GM19351 (cell line): Measurements from ENCODE around the gene GYS1.
"Not testable (repeated sequence)": the region's sequence is repeated elsewhere in the genome, so short reads cannot be mapped to it uniquely, and the experiment has no call there.

Experiments used
- ATAC-seq: cut with Tn5 transposase; IDR thresholded peaks from one replicate; pipeline ENCODE4 v1.9.1; 2021; ENCODE audit warnings: mild to moderate bottlenecking, moderate library complexity; ENCODE audit not compliant: unreplicated experiment

Gene GYS1

DNA sequence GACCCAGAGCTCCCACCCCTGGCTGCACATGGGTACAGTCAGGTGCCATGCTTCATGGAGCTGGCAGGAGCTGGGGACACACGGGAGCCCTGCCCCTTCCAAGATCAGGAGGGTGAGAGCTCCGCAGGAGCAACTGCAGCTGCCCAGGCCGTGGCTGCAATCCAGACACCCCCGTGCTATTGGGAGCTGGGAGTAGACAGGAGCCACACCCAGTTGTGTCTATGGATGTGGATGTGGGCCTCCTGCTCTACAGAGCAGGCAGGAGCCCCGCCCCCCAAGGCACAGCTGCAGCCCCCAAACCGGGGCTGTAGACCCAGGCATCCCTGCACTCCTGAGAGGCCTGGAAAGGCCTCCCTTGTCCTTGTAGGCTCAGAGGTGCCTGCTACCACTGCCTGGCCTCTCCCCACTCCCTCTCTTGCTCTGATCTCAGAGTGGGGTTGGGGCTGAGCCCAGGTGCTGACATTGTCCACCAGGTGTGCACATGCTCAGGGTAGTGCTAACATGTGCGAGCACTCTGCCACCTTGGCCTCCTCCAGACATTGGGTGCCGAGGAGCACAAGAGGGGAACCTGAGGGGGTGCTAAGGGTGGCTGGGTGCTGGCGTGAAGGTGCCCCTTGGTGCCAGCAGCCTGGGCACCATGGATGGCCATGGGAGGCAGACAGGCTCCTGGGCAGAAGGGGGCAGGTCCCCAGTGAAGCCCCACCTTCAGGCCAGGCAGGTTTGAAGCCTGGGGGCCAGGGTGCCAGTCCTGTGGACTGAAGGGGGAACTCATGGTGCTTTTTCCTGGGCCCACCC, 46.4 kb downstream of the GYS1 start:
- ATAC-seq = no peak

DNA sequence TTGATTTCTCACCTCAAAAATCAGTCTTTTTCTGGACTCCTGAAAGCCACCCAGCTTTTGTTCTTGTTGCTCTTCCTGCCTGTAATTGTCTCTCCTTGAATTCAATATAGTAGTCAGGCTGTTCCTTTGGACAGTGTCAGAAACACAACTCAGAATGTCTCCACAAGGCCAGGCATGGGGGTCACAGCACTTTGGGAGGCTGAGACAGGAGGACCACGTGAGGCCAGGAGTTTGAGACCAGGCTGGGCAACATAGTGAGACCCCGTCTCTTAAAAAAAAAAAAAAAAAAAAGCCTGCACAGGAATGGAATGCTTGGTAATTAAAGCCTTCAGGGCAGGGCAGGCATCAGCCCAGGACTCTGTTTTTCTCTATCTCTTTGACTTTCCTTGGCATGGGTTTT, 47.3 kb downstream of the GYS1 start:
- no peak for ATAC-seq

DNA sequence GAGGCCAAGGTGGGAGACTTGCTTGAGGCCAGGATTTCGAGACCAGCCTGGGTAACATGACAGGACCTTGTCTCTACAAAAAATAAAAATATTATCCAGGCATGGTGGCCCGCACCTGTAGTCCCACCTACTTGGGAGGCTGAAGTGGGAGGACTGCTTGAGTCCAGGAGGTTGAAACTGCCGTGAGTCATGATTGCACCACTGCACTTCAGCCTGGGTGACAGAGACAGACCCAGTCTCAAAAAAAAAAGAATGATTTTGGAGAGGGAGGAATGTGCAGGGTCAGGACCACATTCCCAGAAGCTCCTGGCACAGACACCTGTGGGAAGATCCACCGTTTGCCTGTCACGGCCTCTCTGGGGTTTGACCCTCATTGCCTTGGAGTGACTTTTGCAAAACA, 47.7 kb downstream of the GYS1 start:
- ATAC-seq = no peak

DNA sequence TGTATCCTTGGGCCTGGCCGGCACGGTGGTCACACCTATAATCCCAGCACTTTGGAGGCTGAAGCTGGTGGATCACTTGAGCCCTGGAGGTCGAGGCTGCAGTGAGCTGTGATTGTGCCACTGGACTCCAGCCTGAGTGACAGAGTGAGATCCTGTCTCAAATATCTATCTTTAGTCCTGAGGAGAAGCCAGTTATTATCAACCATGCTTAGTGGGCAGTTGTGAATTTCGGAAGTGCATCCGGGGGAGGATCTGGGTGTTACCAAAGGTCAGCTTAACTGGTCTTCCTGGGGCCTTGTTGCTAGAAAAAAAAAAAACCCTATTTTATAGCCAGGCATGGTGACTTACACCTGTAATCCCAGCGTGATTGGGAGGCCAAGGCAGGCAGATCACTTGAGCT, 50.0 kb downstream of the GYS1 start:
- no peak for ATAC-seq

DNA sequence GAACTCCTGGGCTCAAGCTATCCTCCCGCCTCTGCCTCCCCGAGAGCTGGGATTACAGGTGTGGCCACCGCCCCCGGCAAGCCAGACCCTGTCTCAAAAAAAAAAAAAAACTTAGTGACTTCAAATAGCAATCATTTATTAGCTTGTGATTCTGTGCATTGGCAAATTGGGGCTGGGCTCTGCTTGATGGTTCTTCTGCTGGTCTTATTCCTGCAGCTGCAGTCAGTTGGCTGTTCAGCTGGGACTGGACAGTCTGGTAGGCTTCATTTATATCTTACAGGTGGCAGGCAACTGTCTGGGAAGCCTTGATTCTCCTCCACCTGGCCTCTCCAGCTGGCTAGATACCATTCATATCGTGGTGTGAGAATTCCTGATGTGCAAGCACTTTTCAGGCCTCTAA, 52.2 kb downstream of the GYS1 start:
- ATAC-seq = no peak

DNA sequence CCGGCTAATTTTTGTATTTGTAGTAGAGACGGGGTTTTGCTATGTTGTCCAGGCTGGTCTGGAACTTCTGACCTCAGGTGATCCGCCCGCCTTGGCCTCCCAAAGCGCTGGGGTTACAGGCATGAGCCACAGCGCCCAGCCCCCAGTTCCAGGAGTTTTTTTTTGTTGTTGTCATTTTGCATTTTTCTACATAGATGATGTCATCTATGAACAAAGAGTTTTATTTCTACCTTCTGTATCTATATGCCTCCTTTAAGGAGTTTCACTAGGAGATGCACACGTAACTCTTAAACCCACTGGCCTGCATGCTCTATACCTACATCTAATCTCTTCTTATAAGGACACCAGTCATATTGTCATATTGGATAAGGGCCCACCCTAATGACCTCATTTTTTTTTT, 54.9 kb downstream of the GYS1 start:
- ATAC-seq = no peak

DNA sequence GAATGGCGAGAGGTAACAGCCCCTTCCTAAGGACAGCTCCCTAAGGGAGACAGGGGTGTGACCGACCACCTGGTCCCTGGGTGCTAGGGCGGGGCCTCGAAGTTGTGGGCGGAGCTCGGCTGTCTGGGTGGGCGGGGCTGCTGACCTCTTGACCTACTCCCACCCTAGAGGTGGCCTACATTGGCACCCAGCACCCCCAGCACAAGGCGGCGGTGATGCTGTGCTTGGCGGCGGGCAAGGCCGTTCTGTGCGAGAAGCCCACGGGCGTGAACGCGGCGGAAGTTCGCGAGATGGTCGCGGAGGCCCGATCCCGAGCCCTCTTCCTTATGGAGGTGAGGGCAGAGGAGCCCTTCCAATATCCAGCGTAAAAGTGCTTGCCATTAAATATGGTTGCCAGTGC, 57.2 kb downstream of the GYS1 start:
- no peak for ATAC-seq

DNA sequence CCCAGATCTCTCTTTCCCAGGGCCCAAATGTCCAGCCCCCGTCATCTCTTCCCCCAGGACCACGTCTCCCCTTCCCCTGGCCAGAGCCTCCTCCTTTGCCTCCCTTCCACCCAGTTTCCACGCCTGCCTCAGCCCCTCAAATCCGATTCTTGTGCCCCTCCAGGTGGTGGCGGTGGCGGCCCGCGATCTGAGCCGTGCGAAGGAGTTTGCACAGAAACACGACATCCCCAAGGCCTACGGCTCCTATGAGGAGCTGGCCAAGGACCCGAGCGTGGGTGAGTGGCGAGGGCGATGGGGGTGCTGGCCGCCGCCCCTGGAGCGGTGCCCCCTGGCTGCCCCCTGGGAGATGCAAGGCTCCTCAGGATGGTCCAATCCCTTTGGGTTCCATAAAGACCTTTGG, 58.3 kb downstream of the GYS1 start:
- ATAC-seq = no peak

DNA sequence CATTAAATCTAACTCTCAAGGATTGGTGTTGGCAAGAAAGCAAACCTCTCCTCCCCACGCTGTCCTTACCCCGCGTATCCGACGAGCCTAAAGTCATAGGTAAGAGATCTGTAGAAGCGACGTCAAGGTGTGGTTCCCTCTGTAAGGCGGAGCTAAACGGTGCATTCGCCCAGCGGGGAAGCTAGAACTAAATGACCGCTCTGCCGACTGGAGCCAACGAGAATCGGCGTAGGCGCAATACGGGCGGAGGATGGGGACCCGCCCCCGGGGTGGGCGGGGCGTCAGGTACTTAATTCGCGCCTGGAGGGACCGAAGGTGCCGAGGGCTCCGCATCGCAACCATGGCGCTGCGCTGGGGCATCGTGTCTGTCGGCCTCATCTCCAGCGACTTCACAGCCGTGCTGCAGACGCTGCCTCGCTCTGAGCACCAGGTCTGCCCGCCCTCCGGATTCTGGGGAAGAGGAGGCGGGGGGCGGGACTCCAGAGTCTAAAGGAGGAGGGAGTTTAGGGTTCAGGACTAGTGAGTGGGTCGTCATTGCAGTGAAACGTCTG, 59.7 kb downstream of the GYS1 start, which contains the start of gene DHDH:
TSS of gene DHDH (plus strand) at position 318 of the 551 bp plus-strand sequence. CDS start at position 341, 23 bp downstream.
- no peak for ATAC-seq

DNA sequence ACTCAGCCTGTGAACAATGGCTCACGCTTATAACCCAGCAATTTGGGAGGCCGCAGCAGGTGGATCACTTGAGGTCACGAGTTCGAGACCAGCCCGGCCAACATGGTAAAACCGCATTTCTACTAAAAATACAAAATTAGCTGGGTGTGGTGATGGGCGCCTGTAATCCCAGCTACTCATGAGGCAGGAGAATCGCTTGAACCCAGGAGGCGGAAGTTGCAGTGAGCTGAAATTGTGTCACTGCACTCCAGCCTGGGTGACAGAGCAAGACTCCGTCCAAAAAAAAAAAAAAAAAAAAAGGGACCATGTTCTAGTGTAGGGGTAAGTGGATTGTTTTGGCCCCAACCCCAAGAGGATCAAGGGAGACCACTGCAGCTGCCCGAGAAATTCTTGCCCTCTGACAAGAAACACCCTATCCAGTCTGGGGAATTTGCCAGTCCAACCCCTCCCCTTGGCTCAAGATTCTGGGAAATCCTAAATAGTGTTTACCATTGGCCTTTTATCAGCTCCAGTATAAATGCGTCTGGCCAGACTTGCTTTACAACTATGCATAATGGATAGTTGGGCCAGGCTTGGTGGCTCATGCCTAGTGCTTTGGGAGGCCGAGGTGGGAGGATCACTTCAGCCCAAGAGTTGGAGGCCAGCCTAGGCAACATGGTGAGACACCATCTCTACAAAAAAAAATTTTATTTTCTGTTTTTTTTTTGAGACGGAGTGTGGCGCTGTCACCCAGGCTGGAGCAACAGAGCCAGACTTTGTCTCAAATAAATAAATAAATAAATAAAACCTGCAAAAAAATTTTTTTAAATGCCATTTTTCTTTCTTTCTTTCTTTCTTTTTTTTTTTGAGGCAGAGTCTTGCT, 64.7 kb downstream of the GYS1 start:
- ATAC-seq = no peak

DNA sequence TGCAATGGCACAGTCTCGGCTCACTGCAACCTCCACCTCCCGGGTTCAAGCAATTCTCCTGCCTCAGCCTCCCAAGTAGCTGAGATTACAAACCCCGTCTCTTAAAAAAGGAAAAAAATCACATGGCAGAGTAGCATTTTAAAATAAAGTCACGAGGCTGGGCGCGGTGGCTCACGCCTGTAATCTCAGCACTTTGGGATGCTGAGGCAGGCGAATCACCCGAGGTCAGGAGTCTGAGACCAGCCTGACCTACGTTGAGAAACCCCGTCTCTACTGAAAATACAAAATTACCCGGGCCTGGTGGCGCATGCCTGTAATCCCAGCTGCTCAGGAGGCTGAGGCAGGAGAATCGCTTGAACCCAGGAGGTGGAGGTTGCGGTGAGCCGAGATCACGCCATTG, 65.4 kb downstream of the GYS1 start:
- not testable (repeated sequence) for ATAC-seq

DNA sequence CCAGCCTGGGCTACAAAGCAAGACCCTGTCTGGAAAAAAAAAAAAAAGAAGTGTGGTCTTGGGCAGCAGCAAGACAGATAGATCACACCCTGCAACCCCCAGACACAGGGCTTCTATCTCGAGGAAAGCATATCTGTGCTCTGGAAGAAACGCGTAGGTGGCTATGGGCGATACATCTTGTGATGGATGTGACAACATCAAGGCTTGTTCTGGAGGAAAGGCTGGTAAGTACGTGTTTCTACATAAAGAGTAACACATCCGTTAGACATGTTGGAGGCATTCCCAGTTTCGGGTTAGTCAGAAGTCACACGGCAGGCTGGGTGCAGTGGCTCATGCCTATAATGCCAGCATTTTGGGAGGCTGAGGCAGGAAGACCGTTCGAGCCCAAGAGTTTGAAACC, 66.2 kb downstream of the GYS1 start:
- ATAC-seq = no peak

DNA sequence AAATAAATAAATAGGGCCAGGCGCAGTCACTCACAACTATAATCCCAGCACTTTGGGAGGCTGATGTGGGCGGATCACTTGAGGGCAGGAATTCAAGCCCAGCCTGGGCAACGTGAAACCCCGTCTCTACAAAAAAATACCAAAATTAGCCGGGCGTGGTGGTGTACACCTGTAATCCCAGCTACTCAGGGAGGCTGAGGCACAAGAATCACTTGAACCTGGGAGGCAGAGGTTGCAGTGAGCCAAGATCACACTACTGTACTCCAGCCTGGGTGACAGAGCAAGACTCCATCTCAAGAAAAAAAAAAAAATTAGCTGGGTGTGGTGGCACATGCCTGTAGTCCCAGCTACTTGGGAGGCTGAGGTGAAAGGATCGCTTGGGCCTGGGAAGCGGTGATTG, 67.2 kb downstream of the GYS1 start:
- not testable (repeated sequence) for ATAC-seq

DNA sequence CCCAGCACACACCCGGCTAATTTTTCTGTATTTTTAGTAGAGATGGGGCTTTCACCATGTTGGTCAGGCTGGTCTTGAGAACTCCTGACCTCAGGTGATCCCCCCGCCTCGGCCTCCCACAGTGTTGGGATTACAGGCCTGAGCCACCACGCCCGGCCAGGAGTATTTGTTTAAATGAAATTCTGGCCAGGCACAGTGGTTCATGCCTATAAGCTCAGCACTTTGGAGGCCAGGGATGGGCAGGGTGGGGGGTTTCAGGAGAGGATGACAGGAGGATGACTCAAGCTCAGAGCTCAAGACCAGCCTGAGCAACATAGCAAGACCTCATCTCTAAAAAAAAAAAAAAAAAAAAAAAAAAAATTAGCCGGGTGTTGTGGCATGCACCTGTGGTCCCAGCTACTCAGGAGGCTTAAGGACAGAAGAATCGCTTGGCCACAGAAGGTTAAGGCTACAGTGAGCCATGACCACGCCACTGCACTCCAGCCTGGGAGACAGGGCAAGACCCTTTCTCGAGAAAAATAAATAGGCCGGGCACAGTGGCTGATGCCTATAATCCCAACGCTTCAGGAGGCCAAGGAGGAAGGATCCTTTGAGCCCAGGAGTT, 67.8 kb downstream of the GYS1 start:
- ATAC-seq = no peak

DNA sequence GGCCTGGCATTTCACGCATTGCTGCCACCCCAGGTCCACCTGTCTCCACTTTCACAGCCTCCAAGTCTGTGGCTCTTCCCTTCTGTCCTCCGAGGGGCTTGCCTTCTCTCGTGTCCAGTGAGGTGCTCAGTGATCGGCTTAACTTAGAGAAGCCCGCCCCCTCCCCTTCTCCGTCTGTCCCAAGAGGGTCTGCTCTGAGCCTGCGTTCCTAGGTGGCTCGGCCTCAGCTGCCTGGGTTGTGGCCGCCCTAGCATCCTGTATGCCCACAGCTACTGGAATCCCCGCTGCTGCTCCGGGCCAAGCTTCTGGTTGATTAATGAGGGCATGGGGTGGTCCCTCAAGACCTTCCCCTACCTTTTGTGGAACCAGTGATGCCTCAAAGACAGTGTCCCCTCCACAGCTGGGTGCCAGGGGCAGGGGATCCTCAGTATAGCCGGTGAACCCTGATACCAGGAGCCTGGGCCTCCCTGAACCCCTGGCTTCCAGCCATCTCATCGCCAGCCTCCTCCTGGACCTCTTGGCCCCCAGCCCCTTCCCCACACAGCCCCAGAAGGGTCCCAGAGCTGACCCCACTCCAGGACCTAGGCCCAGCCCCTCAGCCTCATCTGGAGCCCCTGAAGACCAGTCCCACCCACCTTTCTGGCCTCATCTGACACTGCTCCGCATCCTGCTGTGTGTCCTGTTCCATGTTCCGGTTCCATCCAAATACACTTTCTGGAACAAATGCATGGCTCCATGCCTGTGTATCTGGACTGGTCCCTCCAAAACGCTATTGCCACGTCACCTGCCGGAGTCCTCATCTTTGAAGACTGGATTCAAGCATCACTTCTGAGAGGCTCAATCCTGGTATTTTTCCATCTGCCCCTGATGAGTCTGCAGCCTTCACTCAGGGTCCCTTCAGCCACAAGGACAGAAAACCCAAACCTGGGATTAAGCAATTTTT, 70.3 kb downstream of the GYS1 start:
- ATAC-seq = no peak

DNA sequence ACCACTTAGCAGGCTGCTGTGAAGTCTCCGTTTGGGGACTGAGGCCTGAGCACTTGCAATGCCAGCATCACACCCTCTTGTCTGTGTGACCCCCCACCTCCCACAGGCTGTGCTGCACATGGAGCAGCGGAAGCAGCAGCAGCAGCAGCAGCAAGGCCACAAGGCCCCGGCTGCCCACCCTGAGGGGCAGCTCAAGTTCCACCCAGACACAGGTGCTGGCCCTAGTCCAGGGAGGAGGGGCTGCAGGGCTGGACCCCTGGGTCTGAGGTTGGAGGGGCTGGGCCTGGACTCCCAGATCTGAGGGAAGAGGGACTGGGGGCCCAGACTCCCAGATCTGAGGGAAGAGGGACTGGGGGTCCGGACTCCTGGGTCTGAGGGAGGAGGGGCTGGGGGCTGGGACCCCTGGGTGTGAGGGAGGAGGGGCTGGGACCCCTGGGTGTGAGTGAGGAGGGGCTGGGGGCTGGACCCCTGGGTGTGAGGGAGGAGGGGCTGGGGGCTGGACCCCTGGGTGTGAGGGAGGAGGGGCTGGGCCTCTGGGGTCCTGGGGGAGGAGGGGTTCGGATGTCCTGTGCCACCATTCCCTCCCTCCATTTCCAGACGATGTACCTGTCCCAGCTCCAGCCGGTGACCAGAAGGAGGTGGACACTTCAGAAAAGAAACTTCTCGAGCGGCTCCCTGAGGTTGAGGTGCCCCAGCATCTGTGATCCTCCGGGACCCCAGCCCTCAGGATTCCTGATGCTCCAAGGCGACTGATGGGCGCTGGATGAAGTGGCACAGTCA, 71.2 kb downstream of the GYS1 start:
- ATAC-seq = no peak

DNA sequence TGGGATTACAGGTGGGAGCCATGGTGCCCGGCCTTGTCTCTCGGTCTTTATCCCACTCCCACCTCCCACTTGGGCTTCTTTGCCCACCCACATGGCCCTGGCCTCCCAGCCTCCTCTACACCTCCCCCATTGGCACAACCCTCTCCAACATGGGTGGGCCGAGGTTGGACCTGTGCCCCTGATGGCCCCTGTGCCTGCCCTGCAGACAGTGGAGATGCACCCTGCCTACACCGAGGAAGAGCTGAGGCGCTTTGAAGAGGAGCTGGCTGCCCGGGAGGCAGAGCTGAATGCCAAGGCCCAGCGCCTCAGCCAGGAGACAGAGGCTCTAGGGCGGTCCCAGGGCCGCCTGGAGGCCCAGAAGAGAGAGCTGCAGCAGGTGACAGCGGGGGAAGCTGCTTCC, 72.2 kb downstream of the GYS1 start:
- ATAC-seq = no peak

DNA sequence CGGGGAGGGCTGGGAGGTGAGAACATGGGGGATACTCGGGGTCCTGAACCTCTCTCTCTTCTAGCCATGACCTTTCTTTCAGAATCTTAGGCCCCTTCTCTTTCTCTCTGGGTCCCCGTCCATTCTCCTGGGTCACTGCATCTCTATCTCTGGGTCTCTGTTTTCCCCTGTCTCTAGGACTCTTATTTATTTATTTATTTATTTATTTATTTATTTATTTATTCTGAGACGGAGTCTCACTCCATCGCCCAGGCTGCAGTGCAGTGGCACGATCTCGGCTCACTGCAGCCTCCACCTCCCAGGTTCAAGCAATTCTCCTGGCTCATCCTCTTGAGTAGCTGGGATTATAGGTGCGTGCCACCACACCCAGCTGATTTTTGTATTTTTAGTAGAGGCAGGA, 73.8 kb downstream of the GYS1 start:
- not testable (repeated sequence) for ATAC-seq

DNA sequence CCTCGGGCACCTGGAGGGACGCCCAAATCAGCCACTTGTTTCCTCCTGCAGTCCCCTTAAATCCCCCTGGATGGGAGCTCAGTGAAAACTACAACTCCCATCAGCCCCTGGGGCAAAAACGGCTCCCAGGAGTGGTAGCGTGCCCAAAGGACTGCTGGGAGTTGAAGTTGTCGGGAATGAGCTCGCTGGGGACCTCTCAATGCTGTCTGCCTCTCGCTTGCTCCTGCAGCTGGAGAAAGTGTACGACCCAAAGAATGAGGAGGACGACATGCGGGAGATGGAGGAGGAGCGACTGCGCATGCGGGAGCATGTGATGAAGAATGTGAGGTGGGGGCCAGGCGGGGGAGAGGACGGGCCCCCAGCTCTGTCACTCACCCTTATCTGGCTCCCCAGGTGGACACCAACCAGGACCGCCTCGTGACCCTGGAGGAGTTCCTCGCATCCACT, 74.3 kb downstream of the GYS1 start:
- no peak for ATAC-seq
